HepG2 (cell line): ENCODE data around the gene TOE1. TPM values are rescaled to one million over a fixed set of nuclear protein-coding genes. Genes with fewer than 3 reads are reported as not detected.

ENCODE experiments used
- DMAP1 ChIP-seq: IDR thresholded peaks from 2 replicates; pipeline ENCODE4 v1.6.1; 2016
- FIP1L1 ChIP-seq: fragments of 200-400 bp; formaldehyde crosslinking; IDR thresholded peaks from 2 replicates; pipeline ENCODE4 v1.6.1; 2018; ENCODE audit warnings: low read depth, mild to moderate bottlenecking, low read length, moderate library complexity, borderline replicate concordance; ENCODE audit not compliant: insufficient read depth
- HOXA7 ChIP-seq: sonication (generic); formaldehyde crosslinking; IDR thresholded peaks from 2 replicates; pipeline ENCODE4 v1.8.1; 2022; ENCODE audit warnings: mild to moderate bottlenecking, missing genetic modification reagents, moderate library complexity
- KLF9 ChIP-seq: IDR thresholded peaks from 2 replicates; pipeline ENCODE4 v1.6.1; 2016; ENCODE audit warnings: low read depth
- NCOA1 ChIP-seq: sonication (generic); formaldehyde crosslinking; IDR thresholded peaks from 2 replicates; pipeline ENCODE4 v1.9.0; 2021; ENCODE audit warnings: missing genetic modification reagents
- POLR2A ChIP-seq, 2 experiments: IDR thresholded peaks; 2 replicates each; pipeline ENCODE4 v1.6.1; 2011; ENCODE audit warnings: low read depth in 2 of 2, low read length in 2 of 2, mild to moderate bottlenecking in 1 of 2, moderate library complexity in 1 of 2; ENCODE audit not compliant: insufficient read depth in 1 of 2
- POLR2AphosphoS5 ChIP-seq: IDR thresholded peaks from 2 replicates; pipeline ENCODE4 v1.6.1; 2012; ENCODE audit warnings: low read depth, low read length
- PRDM4 ChIP-seq: sonication (generic); formaldehyde crosslinking; IDR thresholded peaks from 2 replicates; pipeline ENCODE4 v1.9.0; 2021; ENCODE audit warnings: missing genetic modification reagents, borderline replicate concordance
- SMARCE1 ChIP-seq: fragments of 450-650 bp; IDR thresholded peaks from 2 replicates; pipeline ENCODE4 v1.6.1; 2017; ENCODE audit warnings: borderline replicate concordance
- ZBTB39 ChIP-seq: sonication (generic); formaldehyde crosslinking; IDR thresholded peaks from 2 replicates; pipeline ENCODE4 v1.5.0; 2020; ENCODE audit warnings: missing genetic modification reagents
- ZNF484 ChIP-seq: sonication (generic); formaldehyde crosslinking; IDR thresholded peaks from 2 replicates; pipeline ENCODE4 v1.5.1; 2020; ENCODE audit warnings: mild to moderate bottlenecking, low read depth, missing genetic modification reagents, borderline replicate concordance
- ZNF557 ChIP-seq: sonication (generic); formaldehyde crosslinking; IDR thresholded peaks from 2 replicates; pipeline ENCODE4 v1.4.0; 2020; ENCODE audit warnings: missing genetic modification reagents
- ZNF570 ChIP-seq: sonication (generic); formaldehyde crosslinking; IDR thresholded peaks from 2 replicates; pipeline ENCODE4 v1.4.0; 2020; ENCODE audit warnings: mild to moderate bottlenecking, missing genetic modification reagents, borderline replicate concordance
- ZNF574 ChIP-seq: sonication (generic); formaldehyde crosslinking; IDR thresholded peaks from 2 replicates; pipeline ENCODE4 v1.4.0; 2020; ENCODE audit warnings: missing genetic modification reagents
- ZNF781 ChIP-seq: sonication (generic); formaldehyde crosslinking; IDR thresholded peaks from 2 replicates; pipeline ENCODE4 v1.5.1; 2020; ENCODE audit warnings: borderline replicate concordance, mild to moderate bottlenecking, missing genetic modification reagents; ENCODE audit errors: not compliant biosample characterization
- polyA plus RNA-seq, 8 experiments: library from polyadenylated mRNA; depleted of rRNA in 3 of 8; stranded (reverse) in 7 of 8; unstranded in 1 of 8; fragments of >200 nt; fragmentation: Illumina TruSeq in 4 of 8; extraction: Trizol in 4 of 8; gene quantifications; 2 replicates each; pipeline versions ENCODE4 v1.2.1 to v1.2.3, GENCODE V29; 2011 to 2016; ENCODE audit warnings: low read depth in 4 of 8, missing spikeins in 1 of 8, mixed read lengths in 1 of 8; ENCODE audit not compliant: insufficient read depth in 1 of 8
- total RNA-seq, 5 experiments: library from RNA; depleted of rRNA; stranded (reverse); fragments of >200 nt; fragmentation: Illumina TruSeq; extraction: Trizol; gene quantifications; 2 replicates each; pipeline ENCODE4 v1.2.3, GENCODE V29; 2016; ENCODE audit warnings: low read depth in 1 of 5
- TF ChIP-seq, protein P1 (sequence below): sonication (generic); formaldehyde crosslinking; IDR thresholded peaks from 2 replicates; pipeline ENCODE4 v1.4.0; 2020; ENCODE audit warnings: mild to moderate bottlenecking, missing genetic modification reagents

TOE1 gene
- total and polyA plus RNA-seq, 2 of the 13 experiments (the other 11 are each of a cell fraction or from before 2014, with no cell fraction given) = 14.1 to 19.0 TPM

- peak; percentile 95 for TF ChIP-seq ZNF781
- TF ChIP-seq FIP1L1 = 0 out of 2 replicates have a peak, but pooled peaks have one; percentile 19
- no peak for TF ChIP-seq ZNF570 (CRISPR knock-in tag)
- TF ChIP-seq ZNF557 (CRISPR knock-in tag) = peak; percentile 41; the same call in 1 of the 2 replicates
- no peak for TF ChIP-seq ZNF484 (CRISPR knock-in tag)
- TF ChIP-seq NCOA1 (CRISPR knock-in tag) = peak; percentile 76; the same call in 1 of the 2 replicates
- peak; percentile 85 for TF ChIP-seq ZNF574 (CRISPR knock-in tag)
- no peak for TF ChIP-seq SMARCE1
- TF ChIP-seq ZBTB39 (CRISPR knock-in tag) = peak; percentile 89
- TF ChIP-seq PRDM4 (CRISPR knock-in tag) = no peak
- TF ChIP-seq KLF9 (CRISPR knock-in tag) = peak; percentile 91; the same call in 1 of the 2 replicates
- no peak for TF ChIP-seq HOXA7
- TF ChIP-seq POLR2AphosphoS5 = peak; percentile 85
- TF ChIP-seq POLR2A (IDR thresholded peaks at IDR 0.05; ENCODE audit: insufficient read depth in 1 of 2, low read depth in 2 of 2, low read length in 2 of 2) = peak; percentile 87 to 90
- peak; percentile 94 for TF ChIP-seq DMAP1
- TF ChIP-seq, protein P1, sequence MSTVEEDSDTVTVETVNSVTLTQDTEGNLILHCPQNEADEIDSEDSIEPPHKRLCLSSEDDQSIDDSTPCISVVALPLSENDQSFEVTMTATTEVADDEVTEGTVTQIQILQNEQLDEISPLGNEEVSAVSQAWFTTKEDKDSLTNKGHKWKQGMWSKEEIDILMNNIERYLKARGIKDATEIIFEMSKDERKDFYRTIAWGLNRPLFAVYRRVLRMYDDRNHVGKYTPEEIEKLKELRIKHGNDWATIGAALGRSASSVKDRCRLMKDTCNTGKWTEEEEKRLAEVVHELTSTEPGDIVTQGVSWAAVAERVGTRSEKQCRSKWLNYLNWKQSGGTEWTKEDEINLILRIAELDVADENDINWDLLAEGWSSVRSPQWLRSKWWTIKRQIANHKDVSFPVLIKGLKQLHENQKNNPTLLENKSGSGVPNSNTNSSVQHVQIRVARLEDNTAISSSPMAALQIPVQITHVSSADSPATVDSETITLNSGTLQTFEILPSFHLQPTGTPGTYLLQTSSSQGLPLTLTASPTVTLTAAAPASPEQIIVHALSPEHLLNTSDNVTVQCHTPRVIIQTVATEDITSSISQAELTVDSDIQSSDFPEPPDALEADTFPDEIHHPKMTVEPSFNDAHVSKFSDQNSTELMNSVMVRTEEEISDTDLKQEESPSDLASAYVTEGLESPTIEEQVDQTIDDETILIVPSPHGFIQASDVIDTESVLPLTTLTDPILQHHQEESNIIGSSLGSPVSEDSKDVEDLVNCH (CRISPR knock-in tag) = 0 out of 2 replicates have a peak, but pooled peaks have one; percentile 7
Measured at GRCh38 chr1:45339789-45340558, at the start of gene TOE1, which contains the start of gene MUTYH (continued).
